BE2C (cell line): ENCODE results near the gene FRMD4B.

Source experiments
- DNase-seq: peaks from one replicate; pipeline ENCODE4 v3.0.0-alpha.2; 2020
- H3K27me3 ChIP-seq: fragments of 250-450 bp; sonication (Bioruptor Pico); 2 replicates; pipeline ENCODE4 v1.5.1; 2020; ENCODE audit warnings: mild to moderate bottlenecking
- H3K36me3 ChIP-seq: fragments of 250-450 bp; sonication (Bioruptor Pico); 2 replicates; pipeline ENCODE4 v1.5.1; 2020; ENCODE audit warnings: mild to moderate bottlenecking
- H3K4me1 ChIP-seq: fragments of 250-450 bp; sonication (Bioruptor Pico); 2 replicates; pipeline ENCODE4 v1.5.1; 2020
- H3K4me3 ChIP-seq: 2 replicates; pipeline ENCODE4 v1.5.1; 2011; ENCODE audit warnings: low read depth, low read length
- H3K9me3 ChIP-seq: fragments of 250-450 bp; sonication (Bioruptor Pico); 2 replicates; pipeline ENCODE4 v1.5.1; 2020
- CTCF ChIP-seq: IDR thresholded peaks from 2 replicates; pipeline ENCODE4 v1.5.1; 2012; ENCODE audit warnings: mild to moderate bottlenecking, low read depth, low read length

FRMD4B gene

GRCh38 chr3:69178838-69179739 is 206.8 kb downstream of the FRMD4B start:
- peaks cover 23% of the 10 kb centered on the region for H3K36me3 ChIP-seq
- H3K4me3 ChIP-seq = no peak overlapping the region
- no peak for TF ChIP-seq CTCF
- DNase-seq = no peak
- H3K9me3 ChIP-seq = no peaks in the 10 kb centered on the region
- H3K4me1 ChIP-seq = no peaks in the 10 kb centered on the region
- no peaks in the 10 kb centered on the region for H3K27me3 ChIP-seq

- H3K4me3 ChIP-seq = no peak overlapping the region
- no peak for TF ChIP-seq CTCF
Measured at GRCh38 chr3:69178082-69178481, 207.8 kb downstream of the FRMD4B start.

GRCh38 chr3:69174871-69175737 is 210.8 kb downstream of the FRMD4B start:
- Histone ChIP-seq H3K36me3 (peaks cover 16% of the 10 kb centered on the region), H3K27me3 (no peaks in the 10 kb centered on the region), H3K4me1 (no peaks in the 10 kb centered on the region), H3K4me3 (no peak overlapping the region), H3K9me3 (no peaks in the 10 kb centered on the region)
- no peak for TF ChIP-seq CTCF
- no peak for DNase-seq

More at GRCh38 chr3:69178082-69178481, 207.8 kb downstream of the FRMD4B start:
- no peaks in the 10 kb centered on the region for H3K9me3 ChIP-seq
- peaks cover 23% of the 10 kb centered on the region for H3K36me3 ChIP-seq
- H3K4me1 ChIP-seq = no peaks in the 10 kb centered on the region
- no peak for DNase-seq
- no peaks in the 10 kb centered on the region for H3K27me3 ChIP-seq

GRCh38 chr3:69174445-69174844 is 211.4 kb downstream of the FRMD4B start:
- Histone ChIP-seq H3K4me1 (no peaks in the 10 kb centered on the region), H3K4me3 (no peak overlapping the region), H3K9me3 (no peaks in the 10 kb centered on the region), H3K36me3 (peaks cover 16% of the 10 kb centered on the region), H3K27me3 (no peaks in the 10 kb centered on the region)
- DNase-seq = no peak
- no peak for TF ChIP-seq CTCF

GRCh38 chr3:69172058-69172457 is 213.8 kb downstream of the FRMD4B start:
- Histone ChIP-seq H3K4me1 (no peaks in the 10 kb centered on the region), H3K36me3 (peaks cover 10% of the 10 kb centered on the region), H3K9me3 (no peaks in the 10 kb centered on the region), H3K27me3 (no peaks in the 10 kb centered on the region), H3K4me3 (no peak overlapping the region)
- no peak for DNase-seq
- no peak for TF ChIP-seq CTCF
